Breast epithelium (tissue), 3 donors: Measurements from ENCODE around the gene HSF5.

Experiments
- CTCF ChIP-seq, 3 donors: fragments of 450-650 bp; IDR thresholded peaks; one replicate each; pipeline ENCODE4 v1.5.1; 2016 to 2017; ENCODE audit warnings: antibody characterized with exemption in 3 of 3, mild to moderate bottlenecking in 3 of 3, moderate library complexity in 3 of 3
- POLR2A ChIP-seq: fragments of 450-650 bp; IDR thresholded peaks from one replicate; pipeline ENCODE4 v1.6.1; 2016; ENCODE audit warnings: antibody characterized with exemption, mild to moderate bottlenecking, moderate library complexity
- POLR2AphosphoS5 ChIP-seq, 3 donors: sonication (generic); formaldehyde crosslinking; IDR thresholded peaks; one replicate each; pipeline ENCODE4 v1.6.1; 2017; ENCODE audit warnings: antibody characterized with exemption in 3 of 3

GRCh38 chr17:58534331-58534730 is 46.1 kb upstream of the HSF5 start:
- TF ChIP-seq CTCF (IDR thresholded peaks at IDR 0.05), result no peak
- no peak for TF ChIP-seq POLR2A
- TF ChIP-seq POLR2AphosphoS5 (IDR thresholded peaks at IDR 0.05), result no peak
